ENCODE measurements around the gene SNAI3.

Gene SNAI3

DNA sequence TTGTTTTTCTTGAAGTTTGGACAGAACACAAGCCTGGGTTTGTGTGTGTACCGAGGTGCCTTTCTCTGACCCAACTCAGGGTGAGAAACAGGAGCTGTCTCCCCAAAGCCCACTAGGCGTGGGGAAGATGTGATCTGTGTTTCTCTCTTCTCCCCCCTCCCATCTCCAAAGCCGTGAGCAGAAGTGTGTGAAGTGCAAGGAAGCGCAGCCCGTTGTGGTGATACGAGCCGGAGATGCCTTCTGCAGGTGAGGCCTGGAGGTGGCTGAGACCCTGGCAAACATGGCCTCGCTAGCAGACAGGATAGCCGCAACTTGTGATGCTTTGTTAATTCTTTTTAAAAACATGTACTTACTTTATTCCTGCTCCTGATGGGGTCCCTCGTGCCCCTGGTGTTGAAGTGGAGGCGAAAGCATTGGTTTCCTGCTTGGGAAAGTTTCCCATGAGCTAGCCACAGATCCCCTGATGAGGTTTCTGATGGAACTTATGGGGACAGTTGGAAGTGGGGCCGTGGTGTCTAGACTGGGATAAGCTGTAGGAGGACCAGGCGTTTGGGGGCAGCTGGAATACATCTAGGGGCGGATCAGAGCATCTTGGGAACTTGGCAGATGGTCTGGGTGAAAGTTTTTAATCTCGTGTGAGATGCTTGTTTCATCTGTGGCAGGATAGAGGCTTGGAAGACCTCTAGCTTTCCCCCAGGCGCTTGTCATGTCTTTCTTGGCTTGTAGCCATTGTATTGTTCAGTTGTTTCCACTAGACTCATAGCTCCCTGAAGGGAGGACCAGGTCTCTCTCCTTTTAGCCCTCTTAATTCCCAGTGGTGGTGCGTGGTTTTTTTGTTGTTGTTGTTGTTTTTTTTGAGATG is 20.9 kb upstream of the SNAI3 start:
- peak overlapping the region; percentile 73 for H3K4me3 ChIP-seq (ENCODE audit: low read length)

DNA sequence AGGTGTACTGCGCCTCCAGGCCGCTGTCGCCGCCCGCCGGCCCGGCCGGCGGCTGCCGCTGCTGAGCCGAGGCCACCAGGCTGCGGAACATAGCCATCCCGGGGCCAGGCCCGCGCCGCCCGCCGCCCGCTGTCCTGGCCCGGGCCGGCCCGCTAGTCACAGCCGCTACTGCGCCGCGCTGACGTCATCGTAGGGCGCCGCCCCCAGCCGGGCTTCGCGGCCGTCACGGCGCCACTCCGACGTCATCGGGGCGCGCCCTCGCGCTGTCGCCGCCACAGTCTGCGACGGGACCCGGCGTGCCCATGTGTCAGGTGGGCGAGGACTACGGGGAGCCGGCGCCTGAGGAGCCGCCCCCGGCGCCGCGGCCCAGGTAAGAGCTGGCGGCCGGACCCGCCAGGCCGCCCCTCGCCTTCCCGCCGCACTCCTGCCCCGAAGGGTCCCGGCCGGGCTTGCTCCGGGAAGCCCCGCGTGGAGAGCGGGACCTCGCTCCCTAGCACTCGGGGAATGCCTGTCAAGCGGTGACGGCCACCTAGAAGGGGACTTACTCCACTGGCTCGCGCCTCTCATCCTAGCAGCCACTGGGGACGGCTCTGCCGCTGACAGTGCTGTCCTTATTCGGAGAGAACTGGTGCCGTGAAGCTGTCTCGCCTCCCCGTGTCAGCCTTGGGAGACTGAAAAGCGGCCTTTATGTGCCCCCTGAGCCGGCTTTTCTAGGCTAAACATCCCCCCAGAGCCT is 20.1 kb upstream of the SNAI3 start, which contains the start of the genes CTU2 and RNF166:
Gene CTU2 (plus strand): TSS at position 275 of the 736 bp plus-strand sequence. CDS start 28 bp downstream, at position 303.
Gene RNF166 (minus strand): TSS at position 180 of the 736 bp plus-strand sequence. CDS start 83 bp downstream, at position 97.
- Histone ChIP-seq H3K27ac (ENCODE audit: low read depth, low read length) (peak within 1 kb of the TSS; percentile 58), H3K9ac (ENCODE audit: low read length) (peak within 1 kb of the TSS; percentile 63), H3K36me3 (ENCODE audit: control insufficient read depth, insufficient read depth, low read length) (no peaks in the 10 kb centered on the region), H3K27me3 (ENCODE audit: control insufficient read depth, insufficient read depth, low read length) (no peaks in the 10 kb centered on the region), H3K4me1 (ENCODE audit: control insufficient read depth, insufficient read depth, low read length) (peaks cover 12% of the 10 kb centered on the region), H3K4me3 (ENCODE audit: low read length) (peak within 1 kb of the TSS; percentile 73)

More for the DNA sequence above, 20.9 kb upstream of the SNAI3 start:
- H3K4me1 ChIP-seq (ENCODE audit: control insufficient read depth, insufficient read depth, low read length), result peaks cover 12% of the 10 kb centered on the region
- peak overlapping the region; percentile 7 for H3K9ac ChIP-seq (ENCODE audit: low read length)
- H3K27me3 ChIP-seq (ENCODE audit: control insufficient read depth, insufficient read depth, low read length), result no peaks in the 10 kb centered on the region
- no peak overlapping the region for H3K27ac ChIP-seq (ENCODE audit: low read depth, low read length)
- no peaks in the 10 kb centered on the region for H3K36me3 ChIP-seq (ENCODE audit: control insufficient read depth, insufficient read depth, low read length)

DNA sequence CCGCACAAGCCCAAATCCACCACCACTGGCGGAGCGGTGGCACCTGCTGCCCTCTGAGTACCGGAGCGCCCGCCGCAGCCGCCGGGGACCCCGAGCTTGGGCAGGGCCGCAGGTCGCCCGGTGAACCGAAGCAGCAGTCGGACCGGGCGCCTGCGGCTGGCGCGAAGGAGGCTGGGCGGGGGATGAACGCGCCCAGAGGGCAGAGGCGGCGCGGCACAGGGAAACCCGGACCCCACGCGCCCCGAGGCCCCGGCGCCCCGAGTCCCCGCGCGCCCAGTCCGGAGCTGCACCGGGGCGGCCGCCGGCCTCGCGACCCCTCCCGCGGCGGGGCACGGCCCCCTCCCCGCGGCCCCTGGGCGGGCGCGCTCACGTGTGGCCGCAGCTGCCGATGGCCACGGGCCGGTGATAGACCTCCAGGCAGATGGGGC is 19.5 kb upstream of the SNAI3 start:
- no peaks in the 10 kb centered on the region for H3K27me3 ChIP-seq (ENCODE audit: control insufficient read depth, insufficient read depth, low read length)
- peak overlapping the region; percentile 63 for H3K9ac ChIP-seq (ENCODE audit: low read length)
- H3K27ac ChIP-seq (ENCODE audit: low read depth, low read length), result peak overlapping the region; percentile 58
- peaks cover 12% of the 10 kb centered on the region for H3K4me1 ChIP-seq (ENCODE audit: control insufficient read depth, insufficient read depth, low read length)
- no peaks in the 10 kb centered on the region for H3K36me3 ChIP-seq (ENCODE audit: control insufficient read depth, insufficient read depth, low read length)
- H3K4me3 ChIP-seq (ENCODE audit: low read length), result peak overlapping the region; percentile 73

DNA sequence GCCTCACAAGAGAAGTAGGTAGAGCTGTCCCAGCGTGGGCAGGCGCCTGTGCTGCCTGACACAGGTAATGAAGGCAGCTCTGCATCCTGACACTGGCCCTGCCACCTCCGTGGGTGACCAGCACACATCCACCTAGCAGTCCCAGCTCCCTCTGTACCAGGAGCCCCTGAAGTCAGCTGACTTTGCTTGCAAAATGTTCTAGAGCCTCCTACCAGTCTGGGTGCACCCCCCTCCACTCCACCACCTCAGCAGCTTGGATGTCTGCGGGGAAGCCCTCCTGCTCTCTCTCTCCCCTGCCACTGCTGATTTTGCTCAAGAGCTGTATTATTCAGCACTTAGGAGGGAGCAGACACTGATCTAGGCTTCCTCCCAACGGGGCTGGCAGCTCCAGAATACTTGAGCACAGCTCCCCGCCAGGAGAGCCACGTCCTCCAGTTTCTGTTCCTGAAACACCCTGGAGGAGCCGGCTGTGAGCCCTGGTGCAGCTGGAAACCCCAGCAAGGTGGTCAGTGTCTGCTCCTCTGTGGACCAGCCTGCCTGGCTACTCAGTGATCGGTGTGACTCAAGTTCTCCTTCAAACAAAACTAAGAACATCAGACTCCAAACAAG is 18.9 kb upstream of the SNAI3 start:
- H3K27ac ChIP-seq (ENCODE audit: low read depth, low read length), result peak overlapping the region; percentile 48
- peak overlapping the region; percentile 57 for H3K9ac ChIP-seq (ENCODE audit: low read length)
- no peaks in the 10 kb centered on the region for H3K36me3 ChIP-seq (ENCODE audit: control insufficient read depth, insufficient read depth, low read length)

DNA sequence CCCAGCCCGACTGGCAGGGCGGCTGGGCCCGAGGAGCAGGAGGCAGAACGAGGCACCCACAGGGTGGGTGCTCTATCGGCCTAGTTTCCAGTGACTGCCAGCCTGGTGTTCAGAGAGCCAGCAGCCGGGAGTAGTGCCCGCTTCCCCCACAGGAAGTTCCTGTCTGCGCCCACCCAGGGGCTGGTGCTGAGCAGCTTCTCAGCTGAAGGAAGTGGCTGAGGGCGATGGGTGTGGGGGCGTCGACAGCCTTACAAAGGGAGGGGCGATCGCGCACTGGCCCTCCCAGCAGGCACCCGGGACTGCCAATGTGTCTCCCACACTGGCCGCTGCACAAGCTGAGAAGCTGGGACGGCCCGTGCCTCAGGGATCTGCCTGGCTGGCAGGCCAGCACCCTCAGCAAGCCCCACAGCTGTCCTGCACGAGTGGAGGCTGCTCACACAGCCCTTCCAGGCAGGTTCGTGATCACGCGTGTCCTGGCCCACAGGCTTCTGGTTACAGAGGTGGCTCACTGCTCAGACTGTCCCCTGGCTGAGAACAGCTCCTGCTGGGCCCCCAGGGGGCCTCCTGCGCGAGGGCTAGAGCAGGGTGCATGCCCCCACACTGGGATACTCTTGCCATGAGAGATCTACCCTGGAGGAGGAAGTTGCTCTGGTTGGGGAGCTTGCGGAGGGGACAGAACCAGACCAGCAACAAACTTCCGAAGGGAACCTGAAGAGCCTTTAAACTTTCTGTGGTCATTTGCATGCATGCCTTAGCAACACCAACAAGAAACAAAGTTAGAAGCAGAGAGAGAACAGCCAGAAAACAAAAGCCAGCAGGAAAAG is 17.4 kb upstream of the SNAI3 start:
- H3K9ac ChIP-seq (ENCODE audit: low read length), result no peak overlapping the region
- peaks cover 12% of the 10 kb centered on the region for H3K4me1 ChIP-seq (ENCODE audit: control insufficient read depth, insufficient read depth, low read length)
- H3K27ac ChIP-seq (ENCODE audit: low read depth, low read length), result no peak overlapping the region
- peak overlapping the region; percentile 40 for H3K4me3 ChIP-seq (ENCODE audit: low read length)
- H3K27me3 ChIP-seq (ENCODE audit: control insufficient read depth, insufficient read depth, low read length), result no peaks in the 10 kb centered on the region
- peaks cover 9% of the 10 kb centered on the region for H3K36me3 ChIP-seq (ENCODE audit: control insufficient read depth, insufficient read depth, low read length)

More for the DNA sequence above, 18.9 kb upstream of the SNAI3 start:
- Histone ChIP-seq H3K27me3 (ENCODE audit: control insufficient read depth, insufficient read depth, low read length) (no peaks in the 10 kb centered on the region), H3K4me3 (ENCODE audit: low read length) (peak overlapping the region; percentile 73), H3K4me1 (ENCODE audit: control insufficient read depth, insufficient read depth, low read length) (peaks cover 12% of the 10 kb centered on the region)

DNA sequence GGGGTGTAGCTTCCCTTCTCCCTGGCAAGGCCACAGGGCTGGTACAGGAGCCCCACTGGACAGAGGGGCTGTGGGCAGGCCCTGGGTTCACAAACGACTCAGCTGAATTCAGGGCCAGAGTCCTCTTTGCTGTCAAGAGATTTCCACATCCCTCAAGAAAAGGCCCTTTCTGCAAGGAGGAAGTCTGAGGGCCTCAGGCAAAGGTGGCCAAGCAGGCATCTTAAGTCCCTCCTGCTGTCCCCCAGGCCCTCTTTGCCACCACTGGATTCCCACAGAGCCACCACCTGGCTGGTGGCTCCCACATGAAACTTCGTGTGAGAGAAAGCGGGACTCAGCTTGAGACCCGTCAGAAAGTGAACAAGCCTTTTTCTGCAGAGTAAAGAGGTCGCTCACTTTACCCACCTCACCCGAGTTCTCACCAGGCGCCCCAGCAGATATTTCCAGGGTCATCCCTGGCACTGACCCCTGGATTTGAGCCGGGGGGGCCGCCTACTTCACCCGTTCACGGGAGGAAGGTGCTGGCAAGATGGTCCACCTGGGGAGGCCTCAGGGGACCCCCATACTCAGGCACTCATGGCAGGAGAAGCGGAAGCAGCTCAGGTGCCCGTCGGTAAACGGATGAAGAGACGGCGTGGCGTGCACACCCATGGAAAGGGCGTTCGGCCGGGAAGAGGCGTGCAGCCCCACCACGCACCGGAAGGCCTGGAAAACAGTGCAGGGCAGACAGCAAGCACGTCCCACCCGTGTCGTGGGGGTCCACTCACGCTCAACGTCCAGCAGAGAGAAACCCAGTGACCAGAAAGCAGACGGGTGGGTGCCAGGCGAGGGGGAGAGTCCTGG is 16.3 kb upstream of the SNAI3 start:
- no peak overlapping the region for H3K9ac ChIP-seq (ENCODE audit: low read length)
- no peaks in the 10 kb centered on the region for H3K27me3 ChIP-seq (ENCODE audit: control insufficient read depth, insufficient read depth, low read length)
- peaks cover 12% of the 10 kb centered on the region for H3K4me1 ChIP-seq (ENCODE audit: control insufficient read depth, insufficient read depth, low read length)
- peaks cover 17% of the 10 kb centered on the region for H3K36me3 ChIP-seq (ENCODE audit: control insufficient read depth, insufficient read depth, low read length)
- H3K27ac ChIP-seq (ENCODE audit: low read depth, low read length), result no peak overlapping the region
- H3K4me3 ChIP-seq (ENCODE audit: low read length), result peak overlapping the region; percentile 48

DNA sequence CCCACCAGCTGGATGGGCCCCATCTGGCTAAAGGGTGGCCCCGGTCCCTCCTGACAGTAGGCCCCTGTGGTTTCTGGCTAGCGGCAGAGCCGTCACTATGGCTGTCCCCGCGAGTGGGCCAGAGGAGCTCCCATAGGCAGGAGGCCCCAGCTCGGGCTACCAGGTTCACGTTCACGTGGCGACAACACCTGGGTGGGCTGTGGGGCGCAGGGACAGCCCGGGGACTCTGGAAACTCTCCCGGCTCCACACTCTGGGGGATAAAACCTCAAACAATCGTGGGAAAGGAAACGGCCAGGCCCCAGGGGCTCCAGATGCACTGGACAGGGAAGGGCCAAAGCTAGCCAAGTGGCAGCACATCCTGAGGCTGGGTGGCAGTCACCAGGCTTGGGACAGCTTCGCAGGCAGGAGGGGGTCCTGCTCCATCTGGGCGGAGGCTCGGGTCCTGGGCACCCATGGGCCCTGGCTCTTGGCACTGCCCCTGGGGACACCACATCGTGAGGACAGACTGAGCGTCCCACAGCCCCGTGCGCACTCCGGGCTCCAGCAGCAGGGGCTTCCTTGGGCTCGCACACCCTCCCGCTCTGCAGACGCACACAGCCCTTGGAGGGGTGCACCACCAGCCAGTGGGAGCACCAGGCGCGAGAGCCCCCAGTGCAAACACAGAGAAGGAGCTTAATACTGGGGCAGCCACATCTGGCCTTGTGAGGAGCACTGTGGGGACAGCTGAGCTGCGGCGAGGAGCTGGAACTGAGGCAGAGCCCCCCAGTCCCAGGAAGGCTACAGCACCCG is 15.5 kb upstream of the SNAI3 start:
- Histone ChIP-seq H3K4me1 (ENCODE audit: control insufficient read depth, insufficient read depth, low read length) (peaks cover 6% of the 10 kb centered on the region), H3K9ac (ENCODE audit: low read length) (peak overlapping the region; percentile 49), H3K27ac (ENCODE audit: low read depth, low read length) (no peak overlapping the region), H3K36me3 (ENCODE audit: control insufficient read depth, insufficient read depth, low read length) (peaks cover 21% of the 10 kb centered on the region), H3K4me3 (ENCODE audit: low read length) (peak overlapping the region; percentile 48), H3K27me3 (ENCODE audit: control insufficient read depth, insufficient read depth, low read length) (no peaks in the 10 kb centered on the region)

DNA sequence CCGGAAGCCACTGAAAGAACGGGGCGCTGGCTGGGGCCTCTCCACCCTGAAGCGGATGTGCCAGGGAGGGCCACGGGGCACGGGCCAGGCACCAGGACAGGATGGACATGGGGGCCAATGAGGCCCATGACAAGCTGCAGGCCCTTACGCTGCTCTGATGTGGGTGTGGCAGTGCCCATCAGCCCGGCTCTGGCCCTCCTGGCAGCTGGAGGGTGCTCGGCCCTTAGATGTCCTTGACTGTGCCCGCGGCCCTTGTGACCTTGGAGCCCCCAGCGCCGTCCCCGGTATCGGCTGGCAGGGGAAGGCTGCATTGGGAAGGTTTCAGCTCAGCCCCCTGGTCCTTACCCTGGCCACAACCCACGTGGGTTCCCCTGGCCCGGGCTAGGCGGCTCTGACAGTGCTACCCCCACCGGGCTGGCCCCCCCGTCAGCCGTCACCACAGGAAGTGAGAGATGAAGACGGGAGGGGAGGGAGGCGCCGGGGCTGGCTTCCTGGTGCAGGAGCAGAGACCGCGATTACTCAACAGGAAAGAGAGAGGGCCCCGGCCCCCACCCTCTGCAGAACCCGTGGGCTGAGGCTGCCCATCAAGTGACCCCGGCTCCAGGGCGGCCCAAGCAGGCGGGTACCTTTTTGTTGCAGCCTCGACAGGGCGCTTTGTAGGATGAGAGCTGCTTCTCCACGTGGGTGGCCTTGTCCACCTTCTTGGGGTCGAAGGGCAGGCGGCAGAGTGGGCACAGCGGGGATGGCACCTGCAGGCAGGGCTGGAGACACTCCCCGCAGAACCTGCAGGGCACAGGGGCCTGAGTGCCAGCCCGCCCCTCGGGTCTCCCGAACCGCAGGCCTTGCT is 14.6 kb upstream of the SNAI3 start:
- peak overlapping the region; percentile 49 for H3K9ac ChIP-seq (ENCODE audit: low read length)
- peaks cover 6% of the 10 kb centered on the region for H3K4me1 ChIP-seq (ENCODE audit: control insufficient read depth, insufficient read depth, low read length)
- H3K36me3 ChIP-seq (ENCODE audit: control insufficient read depth, insufficient read depth, low read length), result peaks cover 21% of the 10 kb centered on the region
- H3K4me3 ChIP-seq (ENCODE audit: low read length), result peak overlapping the region; percentile 48
- H3K27me3 ChIP-seq (ENCODE audit: control insufficient read depth, insufficient read depth, low read length), result no peaks in the 10 kb centered on the region
- H3K27ac ChIP-seq (ENCODE audit: low read depth, low read length), result no peak overlapping the region

DNA sequence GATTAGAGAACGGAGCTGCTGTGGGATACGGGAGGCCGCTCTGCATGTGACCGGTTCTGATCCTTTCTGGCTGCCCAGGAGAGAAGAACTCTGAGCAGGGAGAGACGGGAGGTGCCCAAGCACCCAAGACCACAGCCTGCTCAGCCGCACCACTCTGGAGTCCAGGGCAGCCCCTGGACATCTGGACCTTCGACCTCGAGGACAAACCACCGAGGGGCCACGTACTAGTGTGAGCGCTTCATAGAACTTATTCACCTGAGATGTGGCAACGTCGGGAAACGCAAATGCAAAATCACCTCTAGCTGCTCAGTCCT is 14.0 kb upstream of the SNAI3 start:
- Histone ChIP-seq H3K27ac (ENCODE audit: low read depth, low read length) (no peak overlapping the region), H3K4me3 (ENCODE audit: low read length) (no peak overlapping the region), H3K27me3 (ENCODE audit: control insufficient read depth, insufficient read depth, low read length) (no peaks in the 10 kb centered on the region), H3K9ac (ENCODE audit: low read length) (no peak overlapping the region), H3K36me3 (ENCODE audit: control insufficient read depth, insufficient read depth, low read length) (peaks cover 21% of the 10 kb centered on the region), H3K4me1 (ENCODE audit: control insufficient read depth, insufficient read depth, low read length) (peaks cover 3% of the 10 kb centered on the region)

DNA sequence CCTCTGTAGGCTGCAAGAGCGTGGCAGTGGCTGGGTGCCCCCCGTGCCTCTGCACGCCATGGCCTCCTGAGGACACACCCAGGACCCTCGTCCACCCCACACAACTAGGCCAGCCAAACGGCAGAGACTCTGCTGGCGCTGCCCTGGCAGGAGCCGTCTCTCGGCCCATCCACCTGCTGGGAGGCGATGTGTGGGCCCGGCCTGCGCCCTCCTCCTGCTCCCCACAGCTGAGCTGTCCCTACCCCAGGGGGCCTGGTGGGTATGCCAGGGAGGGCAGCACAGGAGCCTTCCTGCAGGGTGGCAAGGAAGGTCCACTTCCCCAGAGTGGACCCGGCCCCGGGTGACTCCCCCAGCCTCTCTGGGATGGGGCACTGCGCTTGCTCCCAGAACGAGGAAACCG is 12.9 kb upstream of the SNAI3 start:
- Histone ChIP-seq H3K27me3 (ENCODE audit: control insufficient read depth, insufficient read depth, low read length) (no peaks in the 10 kb centered on the region), H3K27ac (ENCODE audit: low read depth, low read length) (no peak overlapping the region), H3K36me3 (ENCODE audit: control insufficient read depth, insufficient read depth, low read length) (peaks cover 21% of the 10 kb centered on the region), H3K4me1 (ENCODE audit: control insufficient read depth, insufficient read depth, low read length) (no peaks in the 10 kb centered on the region), H3K4me3 (ENCODE audit: low read length) (no peak overlapping the region), H3K9ac (ENCODE audit: low read length) (no peak overlapping the region)
